ENCODE data around the gene STXBP5L. TPM values are rescaled to one million over a fixed set of nuclear protein-coding genes. Genes with fewer than 3 reads are reported as not detected.

The STXBP5L gene
- total and polyA plus RNA-seq, 4 donors, result not detected

GRCh38 chr3:121430664-121431215 lies 522.7 kb downstream of the STXBP5L start:
- peaks cover 0 to 6% (median 5%) of the 10 kb centered on the region in 4 donors for H3K4me1 ChIP-seq (ENCODE audit: control insufficient read depth in 4 of 4, insufficient read depth in 4 of 4, low read length in 3 of 4)
- TF ChIP-seq JUND (IDR thresholded peaks at IDR 0.05), result no peak
- TF ChIP-seq HNF4G (IDR thresholded peaks at IDR 0.05), result no peak
- TF ChIP-seq FOXA1 (IDR thresholded peaks at IDR 0.05), result no peak
- TF ChIP-seq YY1 (IDR thresholded peaks at IDR 0.05), result no peak
- TF ChIP-seq GABPA (IDR thresholded peaks at IDR 0.05 in 1 of 2, conservative IDR thresholded peaks at IDR 0.05 in 1 of 2), result no peak
- no peak for TF ChIP-seq NR2F2 (IDR thresholded peaks at IDR 0.05)
- TF ChIP-seq ZBTB33 (IDR thresholded peaks at IDR 0.05), result no peak
- TF ChIP-seq SP1 (IDR thresholded peaks at IDR 0.05), result no peak
- H3K27me3 ChIP-seq (ENCODE audit: control insufficient read depth in 4 of 4, insufficient read depth in 4 of 4, low read length in 3 of 4), result no peaks in the 10 kb centered on the region

GRCh38 chr3:121431726-121432517 lies 523.9 kb downstream of the STXBP5L start:
- no peak for DNase-seq (ENCODE audit: low spot score)
- TF ChIP-seq SP1 (IDR thresholded peaks at IDR 0.05) (peak; percentile 68), RXRA (IDR thresholded peaks at IDR 0.05) (peak in 1 of 2 donors; percentile 28), YY1 (IDR thresholded peaks at IDR 0.05) (no peak), RAD21 (IDR thresholded peaks at IDR 0.05) (peak in 1 of 2 donors; percentile 10), FOXA2 (IDR thresholded peaks at IDR 0.05) (peak; percentile 23), NR2F2 (IDR thresholded peaks at IDR 0.05) (no peak), REST (IDR thresholded peaks at IDR 0.05) (no peak), TAF1 (conservative IDR thresholded peaks at IDR 0.05) (no peak), JUND (IDR thresholded peaks at IDR 0.05) (peak in 1 of 2 donors; percentile 18), HNF4A (conservative IDR thresholded peaks at IDR 0.05) (peak; percentile 70 to 75), HNF4G (IDR thresholded peaks at IDR 0.05) (peak; percentile 50)
- H3K36me3 ChIP-seq (ENCODE audit: control insufficient read depth in 4 of 4, insufficient read depth in 3 of 4, low read depth in 1 of 4, low read length in 3 of 4), result no peaks in the 10 kb centered on the region
- peak overlapping the region; percentile 2 to 10 for H3K27ac ChIP-seq (ENCODE audit: low read depth in 1 of 2, low read length in 2 of 2)
- no peaks in the 10 kb centered on the region for H3K27me3 ChIP-seq (ENCODE audit: control insufficient read depth in 4 of 4, insufficient read depth in 4 of 4, low read length in 3 of 4)
- 61% methylated on average over 5 of the region's 5 CpGs for WGBS
- H3K4me3 ChIP-seq (ENCODE audit: low read depth in 1 of 3, low read length in 3 of 3), result peak overlapping the region in 2 of 3 donors; percentile 23 to 39
- no peak overlapping the region for H3K9ac ChIP-seq (ENCODE audit: low read depth in 1 of 2, low read length in 2 of 2)
- H3K9me3 ChIP-seq (ENCODE audit: control insufficient read depth in 4 of 4, low read length in 3 of 4), result no peaks in the 10 kb centered on the region
- H3K4me1 ChIP-seq (ENCODE audit: control insufficient read depth in 4 of 4, insufficient read depth in 4 of 4, low read length in 3 of 4), result peaks cover 0 to 6% (median 5%) of the 10 kb centered on the region in 4 donors

More at GRCh38 chr3:121430664-121431215, 522.7 kb downstream of the STXBP5L start:
- H3K27ac ChIP-seq (ENCODE audit: low read depth in 1 of 2, low read length in 2 of 2), result no peak overlapping the region
- H3K4me3 ChIP-seq (ENCODE audit: low read depth in 1 of 3, low read length in 3 of 3), result no peak overlapping the region
- no peak for DNase-seq (ENCODE audit: low spot score)
- H3K9me3 ChIP-seq (ENCODE audit: control insufficient read depth in 4 of 4, low read length in 3 of 4), result no peaks in the 10 kb centered on the region
- no peak overlapping the region for H3K9ac ChIP-seq (ENCODE audit: low read depth in 1 of 2, low read length in 2 of 2)
- H3K36me3 ChIP-seq (ENCODE audit: control insufficient read depth in 4 of 4, insufficient read depth in 3 of 4, low read depth in 1 of 4, low read length in 3 of 4), result no peaks in the 10 kb centered on the region

Data from liver (tissue), 9 donors.